AG10803 (cell line): ENCODE measurements around the gene TTC3.

ENCODE experiments used
- DNase-seq: peaks from one replicate; pipeline ENCODE4 v3.0.0; 2010; ENCODE audit warnings: low read depth
- H3K4me3 ChIP-seq: 2 replicates; pipeline ENCODE4 v1.5.1; 2011; ENCODE audit warnings: mild to moderate bottlenecking, low read length, control low read depth
- CTCF ChIP-seq: conservative IDR thresholded peaks from 2 replicates; pipeline ENCODE4 v1.5.1; 2011; ENCODE audit warnings: mild to moderate bottlenecking, low read length, control low read depth, inconsistent platforms

Gene TTC3

DNA sequence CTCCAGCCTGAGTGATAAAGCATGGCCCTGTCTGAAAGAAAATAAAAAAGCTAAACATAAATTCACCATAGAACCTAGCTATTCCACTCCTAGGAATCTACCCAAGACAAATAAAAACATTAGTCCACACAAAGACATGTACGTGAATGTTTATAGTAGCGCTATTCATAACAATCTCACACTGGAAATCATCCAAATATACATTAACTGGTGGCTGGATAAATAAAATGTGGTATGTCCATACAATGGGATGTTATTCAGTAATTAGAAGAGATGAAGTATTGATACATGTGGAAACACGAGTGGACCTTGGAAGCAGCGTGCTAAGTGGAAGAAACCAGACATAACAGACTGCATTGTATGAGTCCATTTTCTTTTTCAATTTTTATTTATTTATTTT lies 36.9 kb upstream of the TTC3 start:
- no peak for TF ChIP-seq CTCF
- no peak overlapping the region for H3K4me3 ChIP-seq

GRCh38 chr21:37039411-37040075 lies 33.5 kb upstream of the TTC3 start:
- no peak for DNase-seq
- no peak for TF ChIP-seq CTCF
- H3K4me3 ChIP-seq = no peak overlapping the region

More for the DNA sequence above, 36.9 kb upstream of the TTC3 start:
- DNase-seq = no peak

DNA sequence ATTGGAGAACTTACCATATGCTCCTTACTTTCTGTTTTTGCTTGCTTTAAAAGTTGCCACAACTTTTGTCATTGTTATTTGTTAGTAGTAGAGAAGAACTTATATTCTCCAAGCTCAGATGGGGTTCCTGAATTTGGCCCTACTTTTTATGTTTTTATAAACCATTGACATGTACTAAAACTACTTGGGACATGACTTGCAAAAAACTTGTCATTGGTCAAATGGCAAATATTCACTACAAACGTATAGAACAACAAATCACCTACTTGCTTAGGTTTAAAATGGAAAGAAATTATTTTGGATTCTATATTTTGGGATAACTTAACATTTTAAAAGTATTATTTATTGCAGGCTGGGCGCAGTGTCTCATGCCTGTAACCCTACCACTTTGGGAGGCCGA lies 32.8 kb upstream of the TTC3 start:
- H3K4me3 ChIP-seq = no peak overlapping the region
- no peak for TF ChIP-seq CTCF
- DNase-seq = no peak

DNA sequence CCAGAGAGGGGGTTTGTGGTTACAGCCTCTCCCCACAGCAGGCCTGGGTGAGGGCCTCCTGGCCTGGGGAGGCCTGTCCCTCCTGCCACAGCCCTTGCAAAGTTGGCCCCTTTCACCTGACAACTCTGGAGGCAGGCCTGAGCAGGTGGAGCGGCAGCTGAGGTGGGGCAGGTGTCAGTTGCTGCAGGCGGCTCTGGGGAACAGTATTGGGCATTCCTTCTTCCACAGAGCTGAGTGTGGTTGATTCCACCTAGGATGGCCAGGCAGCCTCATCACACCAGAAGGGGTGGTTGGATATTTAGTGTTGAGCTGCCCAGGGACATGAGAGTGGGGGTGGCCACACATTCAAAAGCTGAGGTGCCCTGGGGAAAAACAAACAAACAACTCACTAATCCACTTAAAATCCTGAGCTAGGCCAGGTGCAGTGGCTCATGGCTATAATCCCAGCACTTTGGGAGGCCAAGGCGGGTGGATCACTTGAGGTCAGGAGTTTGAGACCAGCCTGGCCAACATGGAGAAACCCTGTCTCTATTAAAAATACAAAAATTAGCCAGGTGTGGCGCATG lies 31.3 kb upstream of the TTC3 start:
- no peak for TF ChIP-seq CTCF
- no peak overlapping the region for H3K4me3 ChIP-seq
- DNase-seq = no peak

DNA sequence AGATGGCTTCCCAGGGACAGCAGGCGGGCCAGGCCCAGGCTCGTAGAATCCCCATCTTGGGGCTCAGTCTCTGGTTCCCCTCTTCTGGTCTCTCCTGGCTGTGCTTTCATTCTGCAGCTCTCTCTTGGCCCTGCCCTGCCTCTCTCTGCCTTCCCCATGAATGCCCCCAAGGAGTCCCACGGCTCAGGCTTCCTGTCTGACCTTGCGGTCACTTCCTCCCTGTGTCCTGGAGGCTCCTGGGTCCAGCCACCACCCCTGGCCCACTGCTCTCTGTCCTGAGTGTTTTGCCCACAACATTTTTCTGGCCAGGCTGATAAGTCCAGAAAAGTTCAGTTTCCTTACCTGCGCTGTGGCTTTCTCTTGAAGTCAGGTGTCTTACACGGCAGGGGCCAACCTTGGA lies 29.2 kb upstream of the TTC3 start:
- DNase-seq = no peak
- H3K4me3 ChIP-seq = no peak overlapping the region
- no peak for TF ChIP-seq CTCF

GRCh38 chr21:37044643-37045042 lies 28.4 kb upstream of the TTC3 start:
- H3K4me3 ChIP-seq = no peak overlapping the region
- TF ChIP-seq CTCF = no peak
- DNase-seq = no peak

DNA sequence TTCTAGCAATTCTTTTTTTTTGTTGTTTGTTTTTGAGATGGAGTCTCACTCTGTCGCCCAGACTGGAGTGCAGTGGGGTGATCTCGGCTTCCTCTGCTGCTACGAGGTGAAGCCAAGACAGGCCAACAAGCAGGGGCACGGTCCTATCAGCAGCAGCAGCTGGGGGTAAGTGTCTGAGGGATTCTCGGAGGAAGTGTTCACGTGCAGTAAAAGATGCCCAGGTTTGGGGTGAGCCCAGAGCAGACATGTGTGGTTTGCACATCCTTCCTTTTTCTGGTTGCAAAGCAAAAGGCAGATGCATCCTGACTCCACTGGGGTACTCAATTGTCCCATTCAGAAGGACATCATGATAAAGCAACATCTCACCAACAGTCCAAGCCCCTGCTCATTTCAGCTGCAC lies 27.9 kb upstream of the TTC3 start:
- TF ChIP-seq CTCF = no peak
- DNase-seq = no peak

More for the DNA sequence above, 27.9 kb upstream of the TTC3 start:
- no peak overlapping the region for H3K4me3 ChIP-seq
